EH (cell line): ENCODE data around the gene TSC1.
"Not testable (repeated sequence)": the region's sequence is repeated elsewhere in the genome, so short reads cannot be mapped to it uniquely, and the experiment has no call there.

Experiments used
- DNase-seq: peaks from one replicate; pipeline ENCODE4 v3.0.0-alpha.2; 2015; ENCODE audit warnings: low read depth

Gene TSC1

DNA sequence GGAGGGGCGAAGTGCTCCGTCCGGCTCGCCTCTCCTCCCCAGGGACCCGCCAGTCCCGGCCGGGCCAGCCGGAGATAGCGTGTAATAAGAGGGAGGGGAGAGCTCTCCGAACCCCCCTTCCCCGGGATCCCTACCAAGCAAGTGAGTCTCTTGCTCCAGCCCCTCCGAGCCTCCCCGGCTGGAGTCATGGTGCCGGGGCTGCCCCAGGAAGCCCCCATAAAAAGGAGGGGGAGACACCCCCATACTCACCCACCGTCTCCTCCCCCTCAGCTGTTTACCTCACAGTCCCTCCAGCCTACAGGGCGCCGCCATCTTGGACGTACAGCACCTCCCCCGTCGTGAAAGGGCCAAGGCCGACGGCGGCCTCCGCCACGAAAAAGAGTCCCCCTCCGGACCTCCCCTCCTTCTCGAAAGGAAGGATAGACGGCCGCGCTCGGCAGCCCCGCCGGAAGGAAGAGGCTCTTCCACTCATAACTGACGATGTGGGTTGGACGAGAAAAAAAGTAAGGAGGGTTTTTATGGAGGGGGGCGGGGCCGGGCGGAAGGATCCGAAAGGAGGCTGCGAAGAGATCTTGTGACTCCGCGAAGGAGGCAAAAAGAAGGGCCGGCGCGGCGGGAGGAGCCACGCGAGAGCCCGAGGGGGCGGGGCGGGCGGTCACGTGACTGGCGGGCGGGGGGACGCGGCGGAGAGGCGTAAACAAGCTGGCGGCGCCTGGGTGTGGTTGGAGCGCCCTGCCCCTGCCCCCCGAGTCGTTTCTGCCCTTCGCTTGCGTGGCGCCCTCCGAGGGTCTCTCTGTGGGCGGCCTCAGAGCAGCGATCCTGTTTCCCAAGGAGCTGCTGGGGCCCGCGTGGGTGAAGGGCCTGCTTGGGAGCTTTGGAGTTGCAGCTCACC is at the start of gene TSC1:
Gene TSC1 (minus strand): TSS at position 323 of the 892 bp plus-strand sequence. CDS start 15,744 bp downstream, outside the sequence.
- DNase-seq, result peak; percentile 95

DNA sequence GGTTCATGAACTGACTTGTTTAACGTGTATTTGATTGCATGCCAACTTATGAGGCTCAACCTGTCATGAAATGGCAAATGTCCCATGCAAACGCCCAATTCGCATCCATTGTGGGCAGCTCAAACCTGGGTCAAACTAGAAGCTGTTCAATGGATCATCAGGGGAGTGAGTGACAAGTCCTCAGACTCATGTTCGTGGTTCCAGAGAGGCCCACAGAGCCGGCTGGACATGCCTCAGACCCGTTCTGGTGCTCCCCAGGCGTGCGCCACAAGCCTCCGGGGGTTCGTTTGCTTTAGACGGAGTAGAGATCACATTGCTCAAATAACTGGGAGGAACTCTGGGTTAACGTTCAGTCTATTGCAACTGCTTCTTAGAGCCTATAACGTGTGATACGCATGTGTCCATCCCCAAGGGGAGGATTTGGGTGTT is 49.1 kb upstream of the TSC1 start:
- no peak for DNase-seq

GRCh38 chr9:132991351-132992300 is 47.2 kb upstream of the TSC1 start:
- no peak for DNase-seq

GRCh38 chr9:132990781-132991180 is 46.4 kb upstream of the TSC1 start:
- no peak for DNase-seq

DNA sequence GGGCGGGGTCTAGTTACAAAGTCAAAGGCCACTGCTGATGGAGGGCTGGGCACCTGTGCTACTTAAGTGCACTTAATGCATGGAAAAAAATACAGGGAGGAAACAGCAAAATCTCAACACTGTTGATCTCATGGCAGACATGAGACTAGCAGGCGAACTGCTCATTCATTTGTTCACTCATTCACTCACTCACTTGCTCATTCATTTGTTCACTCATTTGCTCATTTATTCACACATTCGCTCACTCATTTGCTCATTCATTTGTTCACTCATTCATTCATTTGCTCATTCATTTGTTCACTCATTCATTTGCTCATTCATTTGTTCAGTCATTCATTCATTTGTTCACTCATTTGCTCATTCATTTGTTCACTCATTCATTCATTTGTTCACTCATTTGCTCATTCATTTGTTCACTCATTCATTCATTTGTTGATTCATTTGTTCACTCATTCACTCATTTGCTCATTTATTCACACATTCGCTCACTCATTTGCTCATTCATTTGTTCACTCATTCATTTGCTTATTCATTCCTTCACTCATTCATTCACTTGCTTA is 45.7 kb upstream of the TSC1 start:
- not testable (repeated sequence) for DNase-seq

DNA sequence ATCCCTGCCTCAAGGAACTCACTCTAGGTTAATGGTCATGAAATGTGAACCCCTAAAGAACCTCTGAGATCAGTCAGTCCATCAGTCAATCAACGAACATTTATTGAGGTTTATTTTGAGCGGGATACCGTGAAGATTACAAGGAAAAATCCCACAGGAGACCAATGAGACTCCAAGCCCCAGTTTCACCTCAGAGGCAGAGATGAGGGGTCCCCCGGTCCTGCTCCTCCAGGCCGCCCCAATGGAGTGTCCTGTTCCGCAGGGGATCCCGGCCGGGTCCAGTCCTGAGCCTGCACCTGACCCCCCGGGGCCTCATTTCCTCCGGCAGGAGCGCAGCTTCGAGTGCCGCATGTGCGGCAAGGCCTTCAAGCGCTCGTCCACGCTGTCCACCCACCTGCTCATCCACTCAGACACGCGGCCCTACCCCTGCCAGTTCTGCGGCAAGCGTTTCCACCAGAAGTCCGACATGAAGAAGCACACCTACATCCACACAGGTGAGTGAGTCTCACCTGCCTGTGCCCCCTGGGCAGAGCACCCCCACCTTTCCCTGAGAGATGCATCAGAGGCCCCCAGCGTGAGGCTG is 45.1 kb upstream of the TSC1 start:
- DNase-seq, result no peak

DNA sequence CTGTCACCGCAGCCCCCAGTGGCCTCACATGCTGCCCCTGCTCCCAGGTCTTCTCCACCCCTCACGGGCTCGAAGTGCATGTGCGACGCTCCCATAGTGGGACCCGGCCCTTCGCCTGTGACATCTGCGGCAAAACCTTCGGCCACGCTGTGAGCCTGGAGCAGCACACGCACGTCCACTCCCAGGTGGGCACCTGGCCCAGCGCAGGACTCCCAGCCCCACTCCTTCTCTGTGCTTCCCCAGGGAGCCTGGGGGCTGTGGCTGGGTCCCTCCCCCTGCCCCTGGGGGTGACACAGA is 44.5 kb upstream of the TSC1 start:
- DNase-seq, result no peak

DNA sequence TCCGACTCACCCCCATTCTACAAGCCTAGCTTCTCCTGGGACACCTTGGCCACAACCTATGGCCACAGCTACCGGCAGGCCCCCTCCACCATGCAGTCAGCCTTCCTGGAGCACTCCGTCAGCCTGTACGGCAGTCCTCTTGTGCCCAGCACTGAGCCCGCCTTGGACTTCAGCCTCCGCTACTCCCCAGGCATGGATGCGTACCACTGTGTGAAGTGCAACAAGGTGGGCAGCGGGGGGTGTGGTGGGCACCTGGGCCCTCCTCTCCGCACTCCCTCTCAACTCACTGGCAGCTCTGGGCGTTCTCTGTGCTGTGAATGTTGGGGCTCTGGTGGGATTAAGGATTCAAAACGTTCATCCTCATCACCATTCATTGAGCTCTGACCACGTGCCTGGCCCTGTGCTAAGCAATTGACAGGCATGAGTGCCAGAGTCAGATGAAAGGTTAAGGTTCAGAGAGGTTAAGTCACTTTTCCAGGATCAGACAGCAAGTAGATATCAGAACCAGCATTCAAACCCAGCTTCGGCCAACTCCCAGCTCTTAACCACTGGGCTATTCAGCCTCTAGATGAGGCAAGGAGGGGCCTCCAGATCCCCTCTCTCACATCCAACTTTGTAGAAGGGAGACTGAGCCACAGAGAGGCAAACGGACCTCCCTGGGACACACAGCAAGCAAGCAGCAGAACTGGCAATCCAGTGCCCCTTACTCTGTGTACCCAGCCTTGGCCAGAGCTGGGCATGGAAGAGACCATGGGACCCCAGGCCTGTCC is 44.0 kb upstream of the TSC1 start:
- no peak for DNase-seq

DNA sequence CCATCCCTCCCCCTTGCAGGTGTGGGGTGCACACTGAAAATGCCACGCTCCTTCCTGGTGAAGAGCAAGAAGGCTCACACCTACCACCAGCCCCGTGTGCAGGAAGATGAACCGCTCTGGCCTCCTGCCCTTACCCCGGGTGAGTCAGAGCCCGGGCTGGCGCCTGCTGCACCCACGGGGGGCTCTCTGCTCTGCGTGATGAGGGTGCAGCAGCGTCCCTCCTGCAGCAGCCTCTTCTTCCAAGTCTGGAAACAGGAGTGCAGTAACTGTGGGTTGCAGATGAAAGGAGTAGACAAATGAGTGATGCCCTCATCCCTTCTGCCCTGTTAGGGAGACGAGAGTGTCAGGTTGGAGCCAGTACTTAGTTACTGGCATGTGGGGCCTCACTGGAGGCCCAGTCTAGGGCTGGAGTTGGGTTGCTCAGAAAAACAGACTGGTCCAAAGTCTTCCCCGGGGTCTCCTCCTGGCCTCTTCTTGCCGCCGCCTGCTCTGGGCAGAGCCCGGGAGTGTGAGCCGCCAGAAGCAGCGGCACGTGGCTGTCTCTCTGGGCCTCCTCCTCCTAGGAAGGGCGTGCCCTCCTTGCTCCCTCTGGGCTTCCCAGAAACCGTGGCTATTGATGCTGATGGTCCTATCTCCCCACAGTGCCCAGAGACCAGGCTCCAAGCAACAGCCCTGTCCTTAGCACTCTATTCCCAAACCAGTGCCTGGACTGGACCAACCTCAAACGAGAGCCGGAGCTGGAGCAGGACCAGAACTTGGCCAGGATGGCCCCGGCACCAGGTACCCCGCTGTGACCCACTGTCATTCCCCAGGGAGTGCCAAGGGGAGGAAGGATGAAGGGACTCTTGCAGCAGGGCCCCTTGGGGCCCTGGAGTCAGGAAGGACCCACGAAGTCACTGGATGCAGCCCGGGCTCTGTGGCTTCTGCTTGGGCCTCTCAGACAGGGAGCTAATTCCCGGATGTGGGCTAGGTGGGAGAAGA is 42.5 kb upstream of the TSC1 start:
- peak; percentile 13 for DNase-seq

DNA sequence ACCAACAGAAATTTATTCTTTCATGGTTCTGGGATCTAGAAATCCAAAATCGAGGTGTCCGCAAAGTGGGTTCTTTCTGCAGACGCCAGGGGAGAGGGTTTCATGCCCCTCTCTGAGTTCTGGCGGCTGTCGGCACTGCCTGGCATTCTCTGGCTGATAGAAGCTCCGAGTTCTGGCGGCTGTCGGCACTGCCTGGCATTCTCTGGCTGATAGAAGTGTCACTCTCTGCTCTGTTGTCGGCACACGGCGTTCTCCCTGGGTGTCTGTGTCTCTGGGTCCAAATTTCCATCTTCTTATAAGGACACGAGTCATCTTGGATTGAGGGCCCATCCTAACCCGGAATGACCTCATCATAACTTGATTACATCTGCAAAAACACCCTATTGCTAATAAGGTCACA is 41.7 kb upstream of the TSC1 start:
- no peak for DNase-seq

GRCh38 chr9:132985489-132985888 is 41.1 kb upstream of the TSC1 start:
- DNase-seq, result no peak

DNA sequence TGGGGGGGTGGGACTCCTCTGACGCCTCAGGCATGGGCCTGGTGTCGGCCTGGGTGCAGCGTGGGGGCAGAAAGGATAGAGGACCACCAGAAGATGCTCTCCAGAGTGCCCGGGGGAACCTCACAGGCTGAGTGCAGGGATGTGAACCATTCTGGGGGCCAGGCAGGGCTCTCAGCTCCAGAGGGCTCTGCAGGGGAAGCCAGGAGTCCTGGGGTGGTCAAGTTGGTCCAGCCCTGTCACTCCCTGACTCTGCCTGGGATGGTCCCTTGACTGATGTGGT is 40.6 kb upstream of the TSC1 start:
- no peak for DNase-seq

GRCh38 chr9:132984202-132985070 is 40.0 kb upstream of the TSC1 start:
- no peak for DNase-seq

GRCh38 chr9:132983491-132984201 is 39.2 kb upstream of the TSC1 start:
- no peak for DNase-seq

DNA sequence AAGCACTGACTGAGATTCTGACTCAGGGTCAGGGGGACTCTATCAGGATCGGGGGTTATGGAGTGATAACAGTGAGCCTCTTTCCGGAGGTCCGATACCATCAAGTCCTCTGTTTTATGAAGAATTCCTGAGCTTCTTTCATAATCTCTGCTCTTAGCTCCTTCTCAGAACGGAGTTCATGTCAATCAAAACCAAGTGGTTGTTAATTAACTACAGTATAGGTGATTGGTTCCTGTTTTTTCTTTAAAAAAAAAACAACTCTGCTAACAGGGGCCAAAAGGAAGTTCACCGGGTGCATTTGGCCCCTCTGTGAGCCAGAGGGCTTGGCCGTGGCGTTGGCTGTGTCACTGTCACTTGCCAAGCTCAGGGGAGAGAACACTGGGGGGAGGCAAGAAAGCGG is 38.0 kb upstream of the TSC1 start:
- no peak for DNase-seq

DNA sequence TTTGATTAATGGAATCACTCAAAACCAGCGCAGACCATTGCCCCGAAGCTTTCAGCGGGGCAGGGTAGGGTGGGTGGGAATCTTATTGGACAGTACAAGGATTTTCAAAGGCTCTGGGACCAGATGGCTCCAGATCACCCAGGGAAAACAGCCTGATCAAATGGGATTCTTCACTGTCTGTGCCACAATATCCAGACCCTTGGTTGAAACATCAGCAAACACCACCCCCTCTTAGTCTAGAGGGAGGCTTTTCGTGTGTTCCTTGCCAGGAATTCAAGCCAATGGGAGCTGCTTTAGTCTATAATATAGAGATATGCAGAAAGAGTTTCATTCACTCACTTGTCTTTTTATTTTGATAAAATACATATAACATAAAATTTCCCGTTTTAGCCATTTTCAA is 35.7 kb upstream of the TSC1 start:
- DNase-seq, result no peak

DNA sequence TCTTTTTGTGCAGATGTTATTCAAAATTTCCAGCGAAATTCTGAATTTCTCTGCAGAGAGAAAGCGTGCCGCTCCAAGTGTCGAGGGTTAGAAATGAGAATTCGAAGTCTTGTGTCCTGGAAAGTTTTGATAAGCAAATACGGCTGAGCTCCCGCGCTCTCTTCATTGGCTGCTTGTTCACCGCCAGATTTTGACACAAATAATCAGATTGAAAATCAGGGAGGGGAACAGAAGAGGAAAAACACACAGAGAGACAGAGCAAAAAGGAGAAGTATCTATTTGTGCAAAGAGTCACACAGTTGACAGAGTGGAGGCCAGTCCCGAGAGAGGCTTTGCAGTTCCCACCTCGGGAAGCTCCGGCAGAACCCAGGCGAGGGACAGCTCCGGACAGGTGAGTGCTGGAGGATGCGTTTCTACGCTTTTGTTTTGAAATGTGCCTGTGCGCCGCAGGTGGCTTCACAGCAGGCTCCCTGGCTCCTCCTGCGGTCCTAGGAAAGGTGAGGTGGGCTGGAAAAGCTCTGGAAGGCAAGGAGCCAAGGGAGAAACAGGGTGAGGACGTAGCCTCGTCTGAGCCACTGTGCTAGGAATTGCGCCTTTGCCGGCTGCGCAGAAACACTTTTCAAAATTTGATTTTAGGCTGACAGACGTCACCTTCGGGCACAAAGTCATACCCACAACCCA is 34.2 kb upstream of the TSC1 start, which contains the start of gene GFI1B:
Gene GFI1B (plus strand): TSS at position 244 of the 681 bp plus-strand sequence. CDS start 7,985 bp downstream, outside the sequence.
- DNase-seq, result no peak

GRCh38 chr9:132978112-132978450 is 33.7 kb upstream of the TSC1 start:
- no peak for DNase-seq
